HG02610 (cell line): ENCODE data around the gene DGKZ.
"Not testable (repeated sequence)": the region's sequence is repeated elsewhere in the genome, so short reads cannot be mapped to it uniquely, and the experiment has no call there.

Experiments
- ATAC-seq: cut with Tn5 transposase; IDR thresholded peaks from one replicate; pipeline ENCODE4 v1.9.1; 2021; ENCODE audit warnings: mild to moderate bottlenecking, moderate library complexity; ENCODE audit not compliant: unreplicated experiment

The DGKZ gene

DNA sequence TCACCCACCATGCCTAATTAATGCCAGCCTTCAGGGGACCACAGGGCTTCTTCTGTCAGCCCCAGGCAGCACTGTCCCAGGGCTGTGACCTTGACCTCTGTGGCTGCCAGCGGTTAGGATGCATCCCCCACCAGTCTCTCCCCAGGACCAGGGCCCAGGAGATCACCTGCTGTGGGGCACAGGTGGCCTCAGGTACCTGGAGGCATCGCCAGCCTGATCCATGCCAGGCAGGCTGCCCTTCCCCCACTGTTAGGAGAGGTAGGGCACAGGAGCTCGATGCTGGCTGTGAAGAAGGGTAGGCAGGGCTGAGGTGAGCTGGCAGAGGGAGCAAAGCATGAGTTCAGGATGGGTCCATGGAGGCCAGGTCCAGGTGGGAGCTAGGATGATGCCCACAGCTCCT lies 17.5 kb downstream of the DGKZ start:
- no peak for ATAC-seq

DNA sequence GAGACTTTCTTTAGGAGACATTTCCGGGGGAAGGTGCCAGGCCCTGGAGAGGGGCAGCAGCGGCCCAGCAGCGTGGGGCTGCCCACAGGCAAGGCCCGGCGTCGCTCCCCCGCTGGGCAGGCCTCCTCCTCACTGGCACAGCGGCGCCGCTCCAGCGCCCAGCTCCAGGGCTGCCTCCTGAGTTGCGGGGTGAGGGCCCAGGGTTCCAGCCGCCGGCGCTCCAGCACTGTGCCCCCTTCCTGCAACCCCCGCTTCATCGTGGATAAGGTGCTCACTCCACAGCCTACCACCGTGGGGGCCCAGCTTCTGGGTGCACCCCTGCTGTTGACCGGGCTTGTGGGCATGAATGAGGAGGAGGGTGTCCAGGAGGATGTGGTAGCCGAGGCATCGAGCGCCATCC lies 19.0 kb downstream of the DGKZ start:
- ATAC-seq: no peak

DNA sequence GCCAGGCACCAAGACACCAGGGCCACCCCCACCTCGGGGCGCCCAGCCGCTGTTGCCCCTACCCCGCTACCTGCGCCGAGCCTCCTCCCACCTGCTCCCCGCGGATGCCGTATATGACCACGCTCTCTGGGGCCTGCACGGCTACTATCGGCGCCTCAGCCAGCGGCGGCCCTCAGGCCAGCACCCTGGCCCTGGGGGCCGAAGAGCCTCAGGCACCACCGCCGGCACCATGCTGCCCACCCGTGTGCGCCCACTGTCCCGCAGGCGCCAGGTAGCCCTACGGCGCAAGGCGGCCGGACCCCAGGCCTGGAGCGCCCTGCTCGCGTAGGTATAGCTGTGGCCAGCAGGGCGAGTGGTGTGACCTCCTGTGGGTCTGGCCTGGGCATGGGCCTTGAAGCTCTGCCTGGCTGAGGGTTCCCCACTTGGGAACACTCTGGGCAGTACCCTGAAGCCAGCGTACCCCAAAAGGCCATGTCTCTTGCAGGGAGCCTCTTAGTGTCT lies 19.4 kb downstream of the DGKZ start:
- ATAC-seq: no peak

DNA sequence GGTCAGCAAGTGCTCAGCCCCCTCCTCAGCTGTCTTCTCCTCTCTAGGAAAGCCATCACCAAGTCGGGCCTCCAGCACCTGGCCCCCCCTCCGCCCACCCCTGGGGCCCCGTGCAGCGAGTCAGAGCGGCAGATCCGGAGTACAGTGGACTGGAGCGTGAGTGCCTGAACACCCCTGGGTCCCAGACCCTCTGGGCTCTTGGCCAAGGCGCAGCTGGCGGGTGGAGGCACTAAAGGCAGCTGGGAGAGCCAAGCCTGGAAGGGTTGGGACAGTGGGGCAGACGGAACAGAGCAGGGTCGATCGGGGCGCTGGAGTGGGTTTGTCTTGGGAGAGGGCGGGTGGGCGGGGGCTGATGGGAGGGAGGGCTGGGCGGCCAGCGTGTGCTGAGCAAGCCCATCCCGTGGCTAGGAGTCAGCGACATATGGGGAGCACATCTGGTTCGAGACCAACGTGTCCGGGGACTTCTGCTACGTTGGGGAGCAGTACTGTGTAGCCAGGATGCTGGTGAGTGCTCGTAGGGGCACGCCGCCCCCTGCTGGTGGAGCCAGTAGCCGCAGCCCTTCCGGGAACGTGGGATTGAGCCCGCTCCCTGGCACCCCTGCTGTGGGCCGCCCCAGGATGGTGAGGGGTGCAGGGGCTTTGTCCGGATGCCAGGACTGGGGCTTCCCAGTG lies 20.1 kb downstream of the DGKZ start:
- ATAC-seq: peak; percentile 47

DNA sequence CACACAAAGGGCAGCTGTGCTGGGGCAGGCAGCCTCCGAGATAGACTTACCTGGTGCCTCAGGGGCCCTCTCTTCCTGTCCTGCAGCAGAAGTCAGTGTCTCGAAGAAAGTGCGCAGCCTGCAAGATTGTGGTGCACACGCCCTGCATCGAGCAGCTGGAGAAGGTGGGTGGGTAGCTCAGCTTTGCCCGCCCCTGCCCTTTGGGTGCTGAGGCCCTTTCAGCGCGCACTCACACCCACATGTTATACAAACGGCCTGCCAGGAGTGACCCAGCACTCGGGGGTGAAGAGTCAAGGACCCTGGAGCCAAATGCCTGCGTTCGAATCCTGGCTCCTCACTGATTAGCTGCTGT lies 20.6 kb downstream of the DGKZ start:
- no peak for ATAC-seq

DNA sequence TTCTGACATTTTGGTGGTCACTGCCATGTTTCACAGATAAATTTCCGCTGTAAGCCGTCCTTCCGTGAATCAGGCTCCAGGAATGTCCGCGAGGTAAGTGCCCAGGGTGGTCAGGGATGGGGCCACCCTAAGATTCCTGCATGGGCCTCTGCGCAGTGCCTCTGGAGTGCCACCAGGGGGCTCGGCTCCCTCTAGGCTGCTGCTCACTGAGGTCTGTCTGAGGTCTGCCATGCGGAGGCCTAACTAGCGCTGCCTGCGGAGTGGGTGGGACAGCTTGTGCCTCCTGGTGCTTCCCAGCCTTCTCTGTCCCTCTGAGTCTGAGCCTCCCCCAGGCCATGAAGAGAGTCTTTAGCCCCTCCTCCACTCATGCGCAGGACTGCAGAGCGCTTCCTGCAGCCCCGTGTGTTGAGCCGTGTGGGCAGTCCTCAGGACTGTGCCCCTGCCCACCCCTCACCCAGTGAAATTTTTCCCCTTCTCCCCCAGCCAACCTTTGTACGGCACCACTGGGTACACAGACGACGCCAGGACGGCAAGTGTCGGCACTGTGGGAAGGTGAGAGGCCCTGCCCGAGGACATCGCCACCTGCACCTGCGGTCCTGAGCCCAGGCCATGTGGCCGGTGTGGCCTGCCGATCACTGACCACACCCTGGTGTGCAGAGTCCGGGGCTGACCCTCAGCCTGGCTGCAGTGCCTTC lies 22.3 kb downstream of the DGKZ start:
- ATAC-seq: peak; percentile 60

DNA sequence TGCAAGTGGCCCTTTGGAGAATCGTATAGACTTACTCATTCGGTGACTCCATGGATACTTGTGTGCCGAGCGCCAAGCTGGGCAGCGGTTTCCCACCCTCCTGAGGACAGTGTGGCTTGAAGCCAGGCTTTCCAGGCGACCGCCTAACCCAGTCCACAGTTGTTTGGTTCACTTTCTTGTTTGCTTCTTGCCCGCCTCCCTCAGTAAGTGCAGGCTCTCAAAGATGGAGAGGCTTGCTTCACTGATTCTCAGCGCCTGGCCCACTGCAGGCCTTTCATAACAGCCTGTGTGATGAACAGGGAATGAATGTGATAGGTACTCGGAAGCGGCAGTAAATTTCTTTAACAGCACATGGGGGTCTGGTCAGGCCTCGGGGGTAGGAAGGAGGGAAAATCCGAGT lies 23.0 kb downstream of the DGKZ start:
- ATAC-seq: no peak

DNA sequence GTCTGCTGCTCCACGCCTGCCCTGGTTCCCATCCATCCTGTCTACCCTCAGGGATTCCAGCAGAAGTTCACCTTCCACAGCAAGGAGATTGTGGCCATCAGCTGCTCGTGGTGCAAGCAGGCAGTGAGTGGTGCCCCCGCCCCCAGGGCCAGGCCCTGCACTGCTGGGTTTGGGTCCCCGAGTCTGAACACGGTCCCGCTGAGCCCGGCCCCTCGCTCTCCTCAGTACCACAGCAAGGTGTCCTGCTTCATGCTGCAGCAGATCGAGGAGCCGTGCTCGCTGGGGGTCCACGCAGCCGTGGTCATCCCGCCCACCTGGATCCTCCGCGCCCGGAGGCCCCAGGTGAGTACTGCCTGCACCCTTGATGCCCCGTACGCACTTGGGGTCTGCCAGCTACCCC lies 24.0 kb downstream of the DGKZ start:
- not testable (repeated sequence) for ATAC-seq

DNA sequence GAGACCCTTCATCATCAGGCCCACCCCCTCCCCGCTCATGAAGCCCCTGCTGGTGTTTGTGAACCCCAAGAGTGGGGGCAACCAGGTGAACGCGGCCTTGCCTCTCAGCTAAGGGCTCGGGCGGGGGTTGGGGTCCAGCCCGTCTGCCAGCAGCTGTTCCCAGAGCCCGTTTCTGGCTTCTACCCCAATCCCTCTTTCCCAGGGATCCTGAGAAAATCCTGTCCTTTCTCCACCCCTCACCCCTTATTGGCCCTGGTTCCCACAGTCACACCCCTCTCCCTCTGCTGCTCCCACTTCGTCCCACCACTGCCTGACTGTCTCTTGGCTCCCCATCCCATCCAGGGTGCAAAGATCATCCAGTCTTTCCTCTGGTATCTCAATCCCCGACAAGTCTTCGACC lies 24.8 kb downstream of the DGKZ start:
- ATAC-seq: no peak

DNA sequence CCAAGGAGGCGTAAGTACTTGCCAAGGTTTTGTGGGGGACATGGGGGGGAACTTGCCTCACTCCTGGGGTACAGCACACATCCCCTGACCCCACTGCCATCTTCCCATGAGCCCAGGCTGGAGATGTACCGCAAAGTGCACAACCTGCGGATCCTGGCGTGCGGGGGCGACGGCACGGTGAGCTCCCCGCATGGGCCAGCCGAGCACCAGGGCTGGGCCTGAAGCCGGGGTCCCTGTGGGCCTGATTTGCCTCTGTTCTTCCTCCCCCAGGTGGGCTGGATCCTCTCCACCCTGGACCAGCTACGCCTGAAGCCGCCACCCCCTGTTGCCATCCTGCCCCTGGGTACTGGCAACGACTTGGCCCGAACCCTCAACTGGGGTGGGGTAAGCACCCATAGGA lies 25.2 kb downstream of the DGKZ start:
- not testable (repeated sequence) for ATAC-seq

DNA sequence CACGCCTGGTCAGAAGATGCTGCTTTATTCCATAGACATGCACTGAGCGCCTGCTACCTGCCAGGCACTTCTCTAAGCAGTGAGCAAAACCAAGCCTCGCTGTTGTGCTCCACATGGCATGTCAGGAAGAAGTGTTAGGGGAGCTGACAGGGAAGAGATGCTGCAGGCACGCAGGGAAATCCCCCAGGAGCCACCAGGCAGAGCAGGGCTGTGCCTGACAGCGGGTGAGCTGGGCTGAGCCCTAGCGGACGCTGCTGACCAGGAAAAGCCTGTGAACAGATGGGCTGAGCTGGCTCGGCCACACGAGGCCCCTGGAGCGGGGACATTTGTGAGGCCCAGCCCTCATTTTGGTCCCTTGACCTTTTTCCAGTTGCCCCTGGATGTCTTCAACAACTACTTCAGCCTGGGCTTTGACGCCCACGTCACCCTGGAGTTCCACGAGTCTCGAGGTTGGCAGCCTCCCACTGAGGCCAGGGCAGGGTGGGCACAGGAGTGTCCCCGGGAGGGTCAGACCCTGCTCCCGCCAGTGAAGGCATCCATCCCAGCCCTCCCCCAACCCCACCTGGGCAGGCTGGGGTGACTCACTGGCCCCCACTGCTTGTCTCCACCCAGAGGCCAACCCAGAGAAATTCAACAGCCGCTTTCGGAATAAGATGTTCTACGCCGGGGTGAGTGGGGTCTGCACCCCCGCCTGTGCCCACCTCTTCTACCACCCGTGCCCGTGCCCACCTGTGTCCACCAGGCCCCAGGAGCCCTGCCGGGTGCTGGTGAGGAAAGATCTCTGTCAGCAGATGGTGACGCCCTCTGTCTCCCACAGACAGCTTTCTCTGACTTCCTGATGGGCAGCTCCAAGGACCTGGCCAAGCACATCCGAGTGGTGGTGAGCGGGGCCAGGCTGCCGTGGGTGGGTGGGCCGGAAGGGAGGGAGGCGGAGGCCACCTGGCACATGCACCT lies 26.8 kb downstream of the DGKZ start:
- no peak for ATAC-seq

DNA sequence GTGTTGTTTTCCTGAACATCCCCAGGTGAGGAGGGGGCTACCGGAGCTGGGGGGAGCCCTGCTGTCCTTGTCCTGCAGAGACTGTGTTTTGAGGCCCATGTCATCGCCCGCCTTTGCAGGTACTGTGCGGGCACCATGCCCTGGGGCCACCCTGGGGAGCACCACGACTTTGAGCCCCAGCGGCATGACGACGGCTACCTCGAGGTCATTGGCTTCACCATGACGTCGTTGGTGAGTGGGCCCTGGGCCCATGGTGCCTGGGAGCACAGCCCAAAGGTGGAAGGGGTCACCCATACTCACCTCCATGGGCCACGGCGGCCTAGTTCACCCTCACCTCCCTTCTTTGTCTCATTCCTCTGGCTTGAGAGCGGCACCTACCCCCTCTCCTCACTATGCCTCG lies 27.6 kb downstream of the DGKZ start:
- no peak for ATAC-seq

DNA sequence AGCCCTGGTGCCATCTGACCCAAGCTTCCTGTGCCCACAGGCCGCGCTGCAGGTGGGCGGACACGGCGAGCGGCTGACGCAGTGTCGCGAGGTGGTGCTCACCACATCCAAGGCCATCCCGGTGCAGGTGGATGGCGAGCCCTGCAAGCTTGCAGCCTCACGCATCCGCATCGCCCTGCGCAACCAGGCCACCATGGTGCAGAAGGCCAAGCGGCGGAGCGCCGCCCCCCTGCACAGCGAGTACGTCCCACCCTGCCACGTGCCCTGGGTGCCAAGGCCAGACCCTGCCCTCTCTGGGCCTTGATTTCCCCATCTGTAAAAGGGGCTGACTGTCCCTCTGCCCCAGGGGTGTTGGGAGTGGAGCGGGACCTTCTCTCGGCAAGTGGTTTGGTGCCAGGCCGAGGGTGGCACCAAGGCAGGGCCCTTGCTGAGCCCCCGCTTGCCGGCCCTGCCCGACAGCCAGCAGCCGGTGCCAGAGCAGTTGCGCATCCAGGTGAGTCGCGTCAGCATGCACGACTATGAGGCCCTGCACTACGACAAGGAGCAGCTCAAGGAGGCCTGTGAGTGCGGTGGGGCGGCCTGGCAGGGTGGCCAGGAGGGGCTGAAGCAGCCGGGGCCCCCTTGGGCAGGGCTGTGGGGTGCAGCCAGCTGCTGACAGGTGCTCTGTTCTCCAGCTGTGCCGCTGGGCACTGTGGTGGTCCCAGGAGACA lies 28.3 kb downstream of the DGKZ start:
- ATAC-seq: no peak

DNA sequence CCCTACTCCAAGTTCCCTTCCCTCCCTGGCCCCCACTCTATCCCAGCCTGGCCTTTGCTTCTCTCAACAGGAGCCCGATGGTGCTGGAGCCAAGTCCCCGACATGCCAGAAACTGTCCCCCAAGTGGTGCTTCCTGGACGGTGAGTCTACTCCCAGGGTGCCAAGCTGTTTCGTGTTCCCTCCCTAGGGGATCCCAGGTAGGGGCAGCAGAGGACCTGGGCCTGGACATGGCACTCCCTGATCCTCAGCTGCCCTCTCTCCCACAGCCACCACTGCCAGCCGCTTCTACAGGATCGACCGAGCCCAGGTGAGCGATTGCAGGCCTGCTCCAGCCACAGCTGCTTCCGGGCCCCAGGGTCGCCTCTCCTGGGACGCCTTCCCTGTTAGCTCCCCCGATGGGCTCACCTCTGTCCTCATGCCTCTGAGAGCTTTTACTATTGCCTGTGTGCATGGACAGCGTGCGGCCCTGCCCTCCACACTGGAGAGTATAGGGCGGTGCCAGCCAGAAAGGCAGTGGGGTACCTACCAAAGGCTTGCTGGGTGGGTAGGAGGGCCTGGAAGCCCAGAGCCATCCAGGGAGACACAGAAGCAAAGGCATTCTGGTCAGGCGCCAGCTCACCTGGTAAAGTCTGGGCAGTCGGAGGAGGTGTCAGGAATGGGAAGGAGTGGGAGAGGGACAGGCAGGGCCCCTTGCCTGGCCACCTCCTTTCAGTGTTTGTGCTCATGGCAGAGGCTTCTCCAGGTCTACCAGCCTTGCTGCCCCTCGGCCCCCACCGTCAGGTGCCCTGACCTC lies 29.2 kb downstream of the DGKZ start:
- ATAC-seq: no peak

DNA sequence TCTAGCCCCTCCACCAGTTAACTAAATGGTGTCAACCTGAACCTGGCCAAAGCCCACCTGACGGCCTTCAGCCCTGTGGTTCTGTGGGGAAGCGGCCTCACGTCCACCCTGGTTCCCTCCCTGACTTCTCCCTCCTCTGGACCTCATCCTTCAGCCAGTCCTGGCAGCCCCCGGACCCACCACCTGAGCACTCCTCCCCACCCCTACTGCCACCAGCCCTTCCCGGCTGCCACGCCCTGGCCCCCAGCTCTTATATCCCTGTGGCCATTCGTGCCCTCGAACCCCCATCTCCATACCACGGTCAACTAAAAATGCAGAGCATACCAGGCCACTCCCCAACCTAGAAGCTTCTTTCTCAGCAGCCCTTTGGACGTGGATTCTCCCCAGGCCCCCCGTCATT lies 30.0 kb downstream of the DGKZ start:
- no peak for ATAC-seq

DNA sequence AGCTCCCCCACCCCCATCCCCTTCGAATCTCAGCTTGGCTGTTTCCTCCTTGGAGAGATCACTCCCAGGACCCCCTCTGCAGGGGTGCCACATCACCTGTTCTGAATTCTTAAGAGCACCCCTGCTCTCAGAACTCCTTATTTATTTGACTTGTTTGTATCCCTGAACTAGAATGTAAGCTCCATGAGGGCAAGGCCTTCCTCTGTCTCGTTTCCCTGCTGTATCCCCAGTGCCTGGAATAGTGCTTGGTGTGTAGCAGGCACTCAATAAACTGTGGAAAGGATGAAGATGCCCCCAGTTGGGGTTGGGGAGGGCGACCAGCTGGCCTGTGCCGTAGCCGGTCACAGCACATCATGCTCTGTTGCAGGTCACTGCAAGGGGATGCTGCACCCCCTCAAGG lies 30.6 kb downstream of the DGKZ start:
- ATAC-seq: no peak

DNA sequence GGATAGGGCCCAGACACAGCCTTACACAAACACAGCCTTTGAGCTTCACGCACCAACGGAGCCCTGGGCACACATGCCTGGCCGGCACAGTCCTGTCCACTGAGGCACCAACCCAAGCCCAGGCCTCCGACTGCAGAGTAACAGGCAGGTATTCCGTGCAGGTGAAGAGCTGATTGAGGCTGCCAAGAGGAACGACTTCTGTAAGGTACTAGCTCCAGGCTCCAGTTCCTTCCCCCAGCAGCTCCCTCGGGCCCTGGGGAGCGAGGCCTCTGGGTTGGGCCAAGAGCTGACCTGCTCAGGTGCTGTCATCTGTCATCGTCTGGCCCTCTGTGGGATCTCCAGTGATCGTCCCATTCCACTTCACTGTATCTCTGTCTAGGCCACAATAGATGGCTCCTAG lies 31.0 kb downstream of the DGKZ start:
- ATAC-seq: no peak

DNA sequence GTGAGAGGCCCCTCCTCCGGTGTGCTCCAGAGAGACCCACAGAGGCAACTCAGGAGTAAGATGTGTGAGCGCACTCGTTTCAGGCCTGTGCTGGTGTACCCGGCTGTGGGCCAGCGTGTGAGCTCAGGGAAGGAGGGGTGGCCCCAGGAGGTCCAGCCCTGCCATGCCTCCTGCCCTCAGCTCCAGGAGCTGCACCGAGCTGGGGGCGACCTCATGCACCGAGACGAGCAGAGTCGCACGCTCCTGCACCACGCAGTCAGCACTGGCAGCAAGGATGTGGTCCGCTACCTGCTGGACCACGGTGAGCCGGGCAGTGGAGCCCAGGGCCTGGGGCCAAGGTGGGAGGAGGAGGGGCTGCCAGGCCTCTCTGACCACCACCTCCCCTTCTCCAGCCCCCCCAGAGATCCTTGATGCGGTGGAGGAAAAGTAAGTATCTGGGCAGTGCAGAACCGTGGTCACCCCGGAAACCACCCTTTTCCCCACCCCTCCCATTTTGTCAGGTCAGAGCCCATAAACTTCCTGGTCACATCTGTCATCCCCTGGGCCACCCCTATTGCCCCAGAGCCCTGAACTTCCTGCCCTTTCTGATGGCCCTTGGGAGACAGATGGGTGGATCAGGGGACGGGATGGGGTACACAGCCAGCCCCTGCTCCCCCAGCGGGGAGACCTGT lies 31.7 kb downstream of the DGKZ start:
- no peak for ATAC-seq

DNA sequence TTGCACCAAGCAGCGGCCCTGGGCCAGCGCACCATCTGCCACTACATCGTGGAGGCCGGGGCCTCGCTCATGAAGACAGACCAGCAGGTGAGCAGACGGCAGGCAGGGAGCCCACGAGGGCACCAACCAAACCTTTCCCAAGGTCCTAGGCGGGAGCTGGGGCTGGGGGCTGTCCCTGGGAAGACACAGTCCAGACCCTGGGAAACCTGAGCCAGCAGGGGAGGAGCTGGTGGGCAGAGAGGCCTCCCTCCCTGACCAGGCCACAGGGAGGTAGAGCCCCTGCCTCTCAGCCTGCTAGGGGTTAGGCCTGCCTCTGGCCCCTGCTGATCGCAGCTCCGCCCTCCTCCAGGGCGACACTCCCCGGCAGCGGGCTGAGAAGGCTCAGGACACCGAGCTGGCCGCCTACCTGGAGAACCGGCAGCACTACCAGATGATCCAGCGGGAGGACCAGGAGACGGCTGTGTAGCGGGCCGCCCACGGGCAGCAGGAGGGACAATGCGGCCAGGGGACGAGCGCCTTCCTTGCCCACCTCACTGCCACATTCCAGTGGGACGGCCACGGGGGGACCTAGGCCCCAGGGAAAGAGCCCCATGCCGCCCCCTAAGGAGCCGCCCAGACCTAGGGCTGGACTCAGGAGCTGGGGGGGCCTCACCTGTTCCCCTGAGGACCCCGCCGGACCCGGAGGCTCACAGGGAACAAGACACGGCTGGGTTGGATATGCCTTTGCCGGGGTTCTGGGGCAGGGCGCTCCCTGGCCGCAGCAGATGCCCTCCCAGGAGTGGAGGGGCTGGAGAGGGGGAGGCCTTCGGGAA lies 32.4 kb downstream of the DGKZ start:
- not testable (repeated sequence) for ATAC-seq
